ENCODE data around the gene KLHL29. TPM values are rescaled to one million over a fixed set of nuclear protein-coding genes. Genes with fewer than 3 reads are reported as not detected.

KLHL29 gene
- total RNA-seq, 1 experiment from 2014 or later = 16.7 TPM

DNA sequence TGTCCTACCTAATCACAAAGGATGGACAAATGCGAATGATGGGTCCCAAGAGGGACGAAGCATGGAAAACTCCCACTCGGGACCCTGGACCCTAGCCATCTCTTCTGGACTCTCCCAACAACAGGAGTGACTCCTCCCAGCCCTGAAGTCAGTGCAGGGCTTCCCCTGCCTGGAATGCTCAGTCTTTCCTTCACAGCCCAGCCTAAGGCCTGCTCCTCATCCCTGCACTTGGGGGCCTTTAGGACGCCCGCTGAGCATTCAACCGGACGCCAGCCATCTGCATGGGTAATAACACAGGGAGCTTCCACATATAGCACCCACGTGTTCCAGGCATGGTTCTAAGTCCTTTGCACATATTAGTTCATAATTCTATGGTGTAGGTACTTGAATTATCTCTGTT, 237.5 kb downstream of the KLHL29 start:
- RAD21 ChIA-PET (ENCODE audit: low non-redundant PET in 1 of 2, low total read pairs in 2 of 2, uncharacterized antibody in 2 of 2, unreplicated experiment in 2 of 2) = no interaction called here

More for the DNA sequence above, 237.5 kb downstream of the KLHL29 start:
- H3K27me3 ChIP-seq (ENCODE audit: insufficient read depth, low read length) = no peaks in the 10 kb centered on the region
- no peak overlapping the region for H3K9ac ChIP-seq (ENCODE audit: low read length)
- intact Hi-C loops (cut with micrococcal nuclease) = no loop called here
- ChIA-PET CTCF (no interaction called here), POLR2A (no interaction called here)
- DNase-seq (ENCODE audit: low read depth, low spot score) (no peak), ATAC-seq (no peak)
- H3K9me3 ChIP-seq (ENCODE audit: control insufficient read depth in 1 of 2, insufficient read depth in 1 of 2, low read depth in 1 of 2, low read length in 2 of 2) = no peaks in the 10 kb centered on the region
- no peak overlapping the region for H2AFZ ChIP-seq (ENCODE audit: low read depth, low read length, poor library complexity, severe bottlenecking)
- H3K36me3 ChIP-seq (ENCODE audit: control insufficient read depth in 1 of 2, insufficient read depth in 2 of 2, low read length in 2 of 2) = no peaks in the 10 kb centered on the region
- no peaks in the 10 kb centered on the region for H3K79me2 ChIP-seq (ENCODE audit: insufficient read depth, low read length)
- no TSS peak for BruUV-seq (replicated peaks)
- H4K20me1 ChIP-seq (ENCODE audit: insufficient read depth) = no peaks in the 10 kb centered on the region
- H3K4me1 ChIP-seq (ENCODE audit: control insufficient read depth in 1 of 2, insufficient read depth in 2 of 2, low read length in 2 of 2) = no peaks in the 10 kb centered on the region
- no peak overlapping the region for H3K4me3 ChIP-seq (replicated peaks in 1 of 2; ENCODE audit: low read depth in 1 of 2, low read length in 2 of 2)
- H3K9me2 ChIP-seq (ENCODE audit: insufficient read depth) = no peaks in the 10 kb centered on the region
- no peak overlapping the region for H3K27ac ChIP-seq (ENCODE audit: low read depth, low read length)
- no peak overlapping the region for H3K4me2 ChIP-seq (ENCODE audit: low read length)
- TF ChIP-seq SP1 (IDR thresholded peaks at IDR 0.05; ENCODE audit: low read depth) = no peak
- no peak for TF ChIP-seq CEBPB (IDR thresholded peaks at IDR 0.05; ENCODE audit: low read depth)
- TF ChIP-seq, protein P1, sequence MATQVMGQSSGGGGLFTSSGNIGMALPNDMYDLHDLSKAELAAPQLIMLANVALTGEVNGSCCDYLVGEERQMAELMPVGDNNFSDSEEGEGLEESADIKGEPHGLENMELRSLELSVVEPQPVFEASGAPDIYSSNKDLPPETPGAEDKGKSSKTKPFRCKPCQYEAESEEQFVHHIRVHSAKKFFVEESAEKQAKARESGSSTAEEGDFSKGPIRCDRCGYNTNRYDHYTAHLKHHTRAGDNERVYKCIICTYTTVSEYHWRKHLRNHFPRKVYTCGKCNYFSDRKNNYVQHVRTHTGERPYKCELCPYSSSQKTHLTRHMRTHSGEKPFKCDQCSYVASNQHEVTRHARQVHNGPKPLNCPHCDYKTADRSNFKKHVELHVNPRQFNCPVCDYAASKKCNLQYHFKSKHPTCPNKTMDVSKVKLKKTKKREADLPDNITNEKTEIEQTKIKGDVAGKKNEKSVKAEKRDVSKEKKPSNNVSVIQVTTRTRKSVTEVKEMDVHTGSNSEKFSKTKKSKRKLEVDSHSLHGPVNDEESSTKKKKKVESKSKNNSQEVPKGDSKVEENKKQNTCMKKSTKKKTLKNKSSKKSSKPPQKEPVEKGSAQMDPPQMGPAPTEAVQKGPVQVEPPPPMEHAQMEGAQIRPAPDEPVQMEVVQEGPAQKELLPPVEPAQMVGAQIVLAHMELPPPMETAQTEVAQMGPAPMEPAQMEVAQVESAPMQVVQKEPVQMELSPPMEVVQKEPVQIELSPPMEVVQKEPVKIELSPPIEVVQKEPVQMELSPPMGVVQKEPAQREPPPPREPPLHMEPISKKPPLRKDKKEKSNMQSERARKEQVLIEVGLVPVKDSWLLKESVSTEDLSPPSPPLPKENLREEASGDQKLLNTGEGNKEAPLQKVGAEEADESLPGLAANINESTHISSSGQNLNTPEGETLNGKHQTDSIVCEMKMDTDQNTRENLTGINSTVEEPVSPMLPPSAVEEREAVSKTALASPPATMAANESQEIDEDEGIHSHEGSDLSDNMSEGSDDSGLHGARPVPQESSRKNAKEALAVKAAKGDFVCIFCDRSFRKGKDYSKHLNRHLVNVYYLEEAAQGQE (IDR thresholded peaks at IDR 0.05; ENCODE audit: low read depth) = no peak
- no peak for TF ChIP-seq CBX3 (IDR thresholded peaks at IDR 0.05; ENCODE audit: low read depth)
- TF ChIP-seq EZH2 (IDR thresholded peaks at IDR 0.05) = no peak
- TF ChIP-seq ELF1 (IDR thresholded peaks at IDR 0.05; ENCODE audit: borderline replicate concordance, low read depth) = no peak
- TF ChIP-seq POLR2A (IDR thresholded peaks at IDR 0.05; ENCODE audit: borderline replicate concordance, extremely low read depth, insufficient read depth, insufficient read length) = no peak
- no peak for TF ChIP-seq JUND (IDR thresholded peaks at IDR 0.05)
- no peak for TF ChIP-seq FOSL1 (IDR thresholded peaks at IDR 0.05; ENCODE audit: low read depth)
- TF ChIP-seq, protein P2, sequence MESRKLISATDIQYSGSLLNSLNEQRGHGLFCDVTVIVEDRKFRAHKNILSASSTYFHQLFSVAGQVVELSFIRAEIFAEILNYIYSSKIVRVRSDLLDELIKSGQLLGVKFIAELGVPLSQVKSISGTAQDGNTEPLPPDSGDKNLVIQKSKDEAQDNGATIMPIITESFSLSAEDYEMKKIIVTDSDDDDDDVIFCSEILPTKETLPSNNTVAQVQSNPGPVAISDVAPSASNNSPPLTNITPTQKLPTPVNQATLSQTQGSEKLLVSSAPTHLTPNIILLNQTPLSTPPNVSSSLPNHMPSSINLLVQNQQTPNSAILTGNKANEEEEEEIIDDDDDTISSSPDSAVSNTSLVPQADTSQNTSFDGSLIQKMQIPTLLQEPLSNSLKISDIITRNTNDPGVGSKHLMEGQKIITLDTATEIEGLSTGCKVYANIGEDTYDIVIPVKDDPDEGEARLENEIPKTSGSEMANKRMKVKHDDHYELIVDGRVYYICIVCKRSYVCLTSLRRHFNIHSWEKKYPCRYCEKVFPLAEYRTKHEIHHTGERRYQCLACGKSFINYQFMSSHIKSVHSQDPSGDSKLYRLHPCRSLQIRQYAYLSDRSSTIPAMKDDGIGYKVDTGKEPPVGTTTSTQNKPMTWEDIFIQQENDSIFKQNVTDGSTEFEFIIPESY (IDR thresholded peaks at IDR 0.05; ENCODE audit: extremely low read depth, insufficient replicate concordance, low read length) = no peak
- TF ChIP-seq RAD21 (IDR thresholded peaks at IDR 0.05; ENCODE audit: low read depth) = no peak
- TF ChIP-seq, protein P3, sequence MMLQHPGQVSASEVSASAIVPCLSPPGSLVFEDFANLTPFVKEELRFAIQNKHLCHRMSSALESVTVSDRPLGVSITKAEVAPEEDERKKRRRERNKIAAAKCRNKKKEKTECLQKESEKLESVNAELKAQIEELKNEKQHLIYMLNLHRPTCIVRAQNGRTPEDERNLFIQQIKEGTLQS (IDR thresholded peaks at IDR 0.05) = no peak
- no peak for TF ChIP-seq ZNF274 (IDR thresholded peaks at IDR 0.05; ENCODE audit: low read depth, low read length)
- TF ChIP-seq, protein P4, sequence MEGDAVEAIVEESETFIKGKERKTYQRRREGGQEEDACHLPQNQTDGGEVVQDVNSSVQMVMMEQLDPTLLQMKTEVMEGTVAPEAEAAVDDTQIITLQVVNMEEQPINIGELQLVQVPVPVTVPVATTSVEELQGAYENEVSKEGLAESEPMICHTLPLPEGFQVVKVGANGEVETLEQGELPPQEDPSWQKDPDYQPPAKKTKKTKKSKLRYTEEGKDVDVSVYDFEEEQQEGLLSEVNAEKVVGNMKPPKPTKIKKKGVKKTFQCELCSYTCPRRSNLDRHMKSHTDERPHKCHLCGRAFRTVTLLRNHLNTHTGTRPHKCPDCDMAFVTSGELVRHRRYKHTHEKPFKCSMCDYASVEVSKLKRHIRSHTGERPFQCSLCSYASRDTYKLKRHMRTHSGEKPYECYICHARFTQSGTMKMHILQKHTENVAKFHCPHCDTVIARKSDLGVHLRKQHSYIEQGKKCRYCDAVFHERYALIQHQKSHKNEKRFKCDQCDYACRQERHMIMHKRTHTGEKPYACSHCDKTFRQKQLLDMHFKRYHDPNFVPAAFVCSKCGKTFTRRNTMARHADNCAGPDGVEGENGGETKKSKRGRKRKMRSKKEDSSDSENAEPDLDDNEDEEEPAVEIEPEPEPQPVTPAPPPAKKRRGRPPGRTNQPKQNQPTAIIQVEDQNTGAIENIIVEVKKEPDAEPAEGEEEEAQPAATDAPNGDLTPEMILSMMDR (IDR thresholded peaks at IDR 0.05 in 2 of 3, conservative IDR thresholded peaks at IDR 0.05 in 1 of 3; ENCODE audit: borderline replicate concordance in 1 of 3, insufficient read depth in 1 of 3, low read depth in 2 of 3, low read length in 2 of 3) = no peak
- TF ChIP-seq POLR2AphosphoS5 (IDR thresholded peaks at IDR 0.05; ENCODE audit: low read depth, low read length) = no peak
- TF ChIP-seq SIN3A (IDR thresholded peaks at IDR 0.05; ENCODE audit: low read depth) = no peak
- no peak for TF ChIP-seq YY1 (IDR thresholded peaks at IDR 0.05; ENCODE audit: extremely low read depth, insufficient replicate concordance, low read depth, low read length)
- TF ChIP-seq, protein P5, sequence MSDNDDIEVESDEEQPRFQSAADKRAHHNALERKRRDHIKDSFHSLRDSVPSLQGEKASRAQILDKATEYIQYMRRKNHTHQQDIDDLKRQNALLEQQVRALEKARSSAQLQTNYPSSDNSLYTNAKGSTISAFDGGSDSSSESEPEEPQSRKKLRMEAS (IDR thresholded peaks at IDR 0.05) = no peak
